OCI-LY7 (cell line): ENCODE data around the gene TMEM222. TPM values are rescaled to one million over a fixed set of nuclear protein-coding genes. Genes with fewer than 3 reads are reported as not detected.

Experiments used
- BruUV-seq: library from RNA; stranded (reverse); fragments of 400-500 nt; replicated peaks from 2 replicates; lab custom pipeline; 2021; lab: Mats Ljungman, UMichigan
- CTCF ChIA-PET: fragments of 300-600 bp; sonication (Branson Sonifier 250); formaldehyde crosslinking; loops from one replicate; lab custom pipeline; 2022; ENCODE audit warnings: antibody characterized with exemption; ENCODE audit not compliant: unreplicated experiment; lab: Charles Lee
- POLR2A ChIA-PET: fragments of 300-600 bp; sonication (Branson Sonifier 250); formaldehyde crosslinking; loops from one replicate; lab custom pipeline; 2022; ENCODE audit warnings: antibody characterized with exemption; lab: Charles Lee
- DNase-seq: peaks from one replicate; pipeline ENCODE4 v3.0.0-alpha.2; 2015; ENCODE audit warnings: low spot score
- H2AFZ ChIP-seq: fragments of 200-600 bp; sonication (generic), shearing (Covaris generic); 2 replicates; pipeline ENCODE4 v1.6.1; 2014; ENCODE audit warnings: mild to moderate bottlenecking, antibody characterized with exemption, low read length, moderate library complexity
- H3K27ac ChIP-seq: fragments of 200-600 bp; sonication (generic); 2 replicates; pipeline ENCODE4 v1.5.1; 2014; ENCODE audit warnings: mixed run types, low read depth, mild to moderate bottlenecking, moderate library complexity, low read length, inconsistent platforms; ENCODE audit not compliant: poor library complexity, severe bottlenecking
- H3K36me3 ChIP-seq: fragments of 200-600 bp; sonication (generic); 2 replicates; pipeline ENCODE4 v1.6.1; 2014; ENCODE audit warnings: mild to moderate bottlenecking, antibody characterized with exemption, low read length, moderate library complexity, mixed read lengths; ENCODE audit not compliant: insufficient read depth
- H3K4me1 ChIP-seq: fragments of 200-600 bp; sonication (generic); 2 replicates; pipeline ENCODE4 v1.5.1; 2014; ENCODE audit warnings: mild to moderate bottlenecking, low read length; ENCODE audit not compliant: insufficient read depth, poor library complexity, severe bottlenecking
- H3K4me2 ChIP-seq: fragments of 200-600 bp; sonication (generic); 2 replicates; pipeline ENCODE4 v1.6.1; 2014; ENCODE audit warnings: mild to moderate bottlenecking, low read length
- H3K4me3 ChIP-seq: fragments of 200-600 bp; sonication (generic); 2 replicates; pipeline ENCODE4 v1.5.1; 2014; ENCODE audit warnings: mild to moderate bottlenecking, low read depth, low read length; ENCODE audit not compliant: poor library complexity, severe bottlenecking
- H3K79me2 ChIP-seq: fragments of 200-600 bp; sonication (generic); 2 replicates; pipeline ENCODE4 v1.6.1; 2016; ENCODE audit warnings: low read depth, mild to moderate bottlenecking, low read length, moderate library complexity, mixed read lengths; ENCODE audit not compliant: insufficient read depth
- H3K9me2 ChIP-seq: fragments of 200-600 bp; sonication (generic); 2 replicates; pipeline ENCODE4 v1.6.1; 2016; ENCODE audit warnings: mild to moderate bottlenecking, low read length, mixed read lengths; ENCODE audit not compliant: insufficient read depth
- H3K9me3 ChIP-seq: fragments of 200-600 bp; sonication (generic); 2 replicates; pipeline ENCODE4 v1.6.1; 2014; ENCODE audit warnings: mild to moderate bottlenecking, mixed run types, low read length, mixed read lengths
- H4K20me1 ChIP-seq: fragments of 200-600 bp; sonication (generic); 2 replicates; pipeline ENCODE4 v1.6.1; 2014; ENCODE audit warnings: mild to moderate bottlenecking, antibody characterized with exemption, low read length, moderate library complexity, mixed read lengths; ENCODE audit not compliant: insufficient read depth
- CTCF ChIP-seq: fragments of 200-600 bp; sonication (generic); conservative IDR thresholded peaks from 2 replicates; pipeline ENCODE4 v1.5.1; 2014; ENCODE audit warnings: mild to moderate bottlenecking, antibody characterized with exemption, low read length, moderate library complexity, mixed read lengths
- EZH2phosphoT487 ChIP-seq: fragments of 200-600 bp; sonication (generic); IDR thresholded peaks from 2 replicates; pipeline ENCODE4 v1.6.1; 2018; ENCODE audit warnings: low read depth, borderline replicate concordance, mild to moderate bottlenecking, mixed run types, antibody characterized with exemption, low read length, moderate library complexity, mixed read lengths
- intact Hi-C: fragments of 100-400 bp; cut with micrococcal nuclease; formaldehyde crosslinking; loops from one replicate; pipeline ENCODE4 v1.10.0; 2022; ENCODE audit not compliant: unreplicated experiment
- total RNA-seq, 2 experiments: library from RNA; depleted of rRNA in 1 of 2; stranded (reverse); fragments of >200 nt in 1 of 2; shearing (Covaris generic) in 1 of 2; gene quantifications; 2 replicates each; pipeline ENCODE4 v1.2.3, GENCODE V29; 2014 to 2022

TMEM222 gene
- total RNA-seq, 2 experiments from 2014 or later = 29.5 to 43.4 TPM

- intact Hi-C loops = loop anchor here (1.0 to 10.0 kb wide), 4 partner anchors 54 to 306 kb away; no protein-coding TSS in a partner anchor
- POLR2A ChIA-PET = interaction anchor here (0.6 kb wide), 1 partner anchor 45 kb away, joined by 3 read pairs; no protein-coding TSS in a partner anchor
- CTCF ChIA-PET = interaction anchor here (0.6 to 1.1 kb wide), 2 partner anchors 189 to 306 kb away, joined by 3 read pairs; no protein-coding TSS in a partner anchor
- Histone ChIP-seq H3K4me3 (no peak overlapping the region), H3K9me3 (no peaks in the 10 kb centered on the region), H3K4me1 (peaks cover 9% of the 10 kb centered on the region), H3K27ac (no peak overlapping the region), H2AFZ (no peak overlapping the region), H3K4me2 (no peak overlapping the region), H3K36me3 (no peaks in the 10 kb centered on the region), H3K79me2 (no peaks in the 10 kb centered on the region), H3K9me2 (no peaks in the 10 kb centered on the region), H4K20me1 (no peaks in the 10 kb centered on the region)
- peak; percentile 80 for DNase-seq
- TF ChIP-seq EZH2phosphoT487 (no peak), CTCF (peak; percentile 90)
- BruUV-seq = no TSS peak
Observed at GRCh38 chr1:27300341-27301051, 21.5 kb upstream of the TMEM222 start.

- DNase-seq = no peak
- Histone ChIP-seq H2AFZ (no peak overlapping the region), H3K4me1 (peaks cover 9% of the 10 kb centered on the region), H3K79me2 (no peaks in the 10 kb centered on the region), H3K36me3 (no peaks in the 10 kb centered on the region), H4K20me1 (no peaks in the 10 kb centered on the region), H3K9me2 (no peaks in the 10 kb centered on the region), H3K4me2 (no peak overlapping the region), H3K9me3 (no peaks in the 10 kb centered on the region), H3K4me3 (no peak overlapping the region), H3K27ac (no peak overlapping the region)
- ChIA-PET POLR2A (interaction anchor here (0.6 kb wide), 2 partner anchors 45 to 298 kb away, joined by 3 read pairs; no protein-coding TSS in a partner anchor), CTCF (interaction anchor here (0.6 kb wide), 1 partner anchor 32 kb away, joined by 3 read pairs; no protein-coding TSS in a partner anchor)
- peak; percentile 54; the same call in 1 of the 2 replicates for TF ChIP-seq CTCF
- no peak for TF ChIP-seq EZH2phosphoT487
- intact Hi-C loops = loop anchor here (1.0 to 10.0 kb wide), 4 partner anchors 54 to 305 kb away; no protein-coding TSS in a partner anchor
- BruUV-seq = no TSS peak
Observed at GRCh38 chr1:27301052-27301422, 20.9 kb upstream of the TMEM222 start.
